ENCODE results near the gene DAZAP2. TPM values are rescaled to one million over a fixed set of nuclear protein-coding genes. Genes with fewer than 3 reads are reported as not detected.

Gene DAZAP2
- total RNA-seq, 2 donors from 2014 or later, result 208 to 344 TPM

Other genes with a start within 250 kb of the DAZAP2 start
- 10 to 100 TPM; 61.6 to 82.3 TPM for gene SLC11A2, start 212.4 kb upstream of the DAZAP2 start, total RNA-seq
- 10 to 100 TPM; 42.4 to 52.1 TPM for gene LETMD1, start 190.5 kb upstream of the DAZAP2 start, total RNA-seq
- gene CSRNP2, start 155.2 kb upstream of the DAZAP2 start, total RNA-seq, result 10 to 100 TPM; 30.9 to 43.4 TPM
- 10 to 100 TPM; 10.6 to 18.1 TPM for gene TFCP2, start 65.7 kb upstream of the DAZAP2 start, total RNA-seq
- 10 to 100 TPM; 14.5 to 17.1 TPM for gene POU6F1, start 20.8 kb upstream of the DAZAP2 start, total RNA-seq
- gene SMAGP, start 31.6 kb downstream of the DAZAP2 start, total RNA-seq, result 1 to 10 TPM; 7.6 to 7.8 TPM
- gene BIN2, start 85.3 kb downstream of the DAZAP2 start, total RNA-seq, result 10 to 100 TPM in 1 of 2 donors, 1 to 10 TPM in 1; 4.6 to 11.9 TPM
- not detected for gene CELA1, start 107.9 kb downstream of the DAZAP2 start, total RNA-seq
- gene GALNT6, start 152.6 kb downstream of the DAZAP2 start, total RNA-seq, result 10 to 100 TPM in 1 of 2 donors, 1 to 10 TPM in 1; 9.9 to 11.5 TPM
- 1 to 10 TPM; 2.8 to 7.1 TPM for gene SLC4A8, start 186.0 kb downstream of the DAZAP2 start, total RNA-seq